ENCODE data around the gene CADM1.
A peak's percentile ranks its signal among the peaks of the same experiment; 100 is the strongest.

Gene CADM1

GRCh38 chr11:115347106-115347505 is 157.1 kb downstream of the CADM1 start:
- no peak for DNase-seq

GRCh38 chr11:115345840-115346239 is 158.4 kb downstream of the CADM1 start:
- no peak for DNase-seq

- no peak for DNase-seq
Observed at GRCh38 chr11:115345361-115345760, 158.9 kb downstream of the CADM1 start.

GRCh38 chr11:115344846-115345245 is 159.4 kb downstream of the CADM1 start:
- no peak for DNase-seq

- DNase-seq: no peak
Observed at GRCh38 chr11:115342142-115342541, 162.1 kb downstream of the CADM1 start.

GRCh38 chr11:115340874-115341273 is 163.3 kb downstream of the CADM1 start:
- DNase-seq: no peak

- DNase-seq: peak; percentile 62
Observed at GRCh38 chr11:115338476-115338875, 165.7 kb downstream of the CADM1 start.

- peak; percentile 69 for DNase-seq
Observed at GRCh38 chr11:115334932-115335788, 169.1 kb downstream of the CADM1 start.

GRCh38 chr11:115333949-115334348 is 170.3 kb downstream of the CADM1 start:
- DNase-seq: no peak

GRCh38 chr11:115333121-115333520 is 171.1 kb downstream of the CADM1 start:
- DNase-seq: no peak

- DNase-seq: no peak
Observed at GRCh38 chr11:115330684-115331482, 173.3 kb downstream of the CADM1 start.

GRCh38 chr11:115326526-115326925 is 177.7 kb downstream of the CADM1 start:
- DNase-seq: peak; percentile 100

GRCh38 chr11:115325523-115325922 is 178.7 kb downstream of the CADM1 start:
- DNase-seq: peak; percentile 71

GRCh38 chr11:115324581-115325432 is 179.4 kb downstream of the CADM1 start:
- DNase-seq: peak; percentile 93

GRCh38 chr11:115322553-115323203 is 181.5 kb downstream of the CADM1 start:
- DNase-seq: no peak

- DNase-seq: no peak
Observed at GRCh38 chr11:115321605-115322289, 182.5 kb downstream of the CADM1 start.

- peak; percentile 100 for DNase-seq
Observed at GRCh38 chr11:115317277-115318185, 186.7 kb downstream of the CADM1 start.

GRCh38 chr11:115316696-115317095 is 187.5 kb downstream of the CADM1 start:
- DNase-seq: peak; percentile 99

GRCh38 chr11:115314330-115314920 is 189.8 kb downstream of the CADM1 start:
- DNase-seq: no peak

GRCh38 chr11:115313224-115313838 is 190.9 kb downstream of the CADM1 start:
- DNase-seq: no peak

Data from NCI-H526 treated with DMSO at 0.1 percent for 48 hours (cell line).